NCI-H524 (cell line): ENCODE data around the gene EMP2.
"Not testable (repeated sequence)": the region's sequence is repeated elsewhere in the genome, so short reads cannot be mapped to it uniquely, and the experiment has no call there.

Source experiments
- DNase-seq, 2 experiments: peaks; one replicate each; lab custom pipeline; 2025; lab: John Stamatoyannopoulos, UW

EMP2 gene

DNA sequence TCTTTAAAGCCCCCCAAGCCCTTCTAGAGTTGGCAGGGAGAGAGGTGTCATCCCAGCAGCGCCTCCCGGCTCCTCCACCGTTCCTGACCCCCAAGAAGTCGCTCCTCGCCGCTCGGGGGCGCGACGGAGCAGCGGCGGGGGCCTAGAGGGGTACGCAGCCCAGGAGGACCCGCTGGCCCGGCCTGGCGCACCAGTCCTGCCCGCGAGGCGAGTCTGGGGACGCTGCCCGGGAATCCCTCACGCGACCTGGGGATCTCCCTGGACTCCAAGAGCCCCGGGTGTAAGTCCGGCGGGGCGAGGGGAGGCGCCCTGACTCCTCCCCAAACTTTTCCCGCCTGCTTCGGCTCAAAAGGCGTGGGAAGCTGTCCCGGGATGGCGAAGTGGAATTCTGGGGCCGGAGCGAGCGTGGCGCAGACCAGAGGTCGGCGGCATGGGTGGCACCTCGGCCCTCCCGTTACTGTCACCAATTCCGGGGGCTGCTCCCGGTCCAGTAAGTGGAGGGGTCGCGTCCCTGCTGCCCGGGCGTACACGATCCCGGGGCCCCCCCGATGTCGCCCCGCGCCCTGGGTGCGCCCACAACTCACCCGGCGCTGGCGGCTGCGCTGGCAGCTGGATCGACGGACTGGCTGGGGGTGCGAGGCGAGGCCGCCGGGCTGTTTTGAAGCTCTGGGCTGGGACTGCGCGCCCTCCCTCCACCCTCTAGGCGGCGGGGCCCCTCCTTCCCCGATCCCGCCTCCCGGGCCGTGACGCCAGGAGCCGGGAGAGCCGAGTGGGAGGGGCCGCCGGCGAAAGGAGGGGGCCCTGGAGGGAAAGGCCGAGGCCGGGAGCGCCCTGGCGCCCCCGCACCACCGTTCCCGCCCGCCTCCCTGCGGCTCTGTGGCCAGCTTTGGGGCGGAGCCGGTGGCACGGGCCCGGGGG lies at the start of gene EMP2:
Gene EMP2, minus strand, starts transcription at position 634 of the 918 bp plus-strand sequence. CDS start 32,981 bp downstream, outside the sequence.
- DNase-seq: peak; percentile 76 to 81

DNA sequence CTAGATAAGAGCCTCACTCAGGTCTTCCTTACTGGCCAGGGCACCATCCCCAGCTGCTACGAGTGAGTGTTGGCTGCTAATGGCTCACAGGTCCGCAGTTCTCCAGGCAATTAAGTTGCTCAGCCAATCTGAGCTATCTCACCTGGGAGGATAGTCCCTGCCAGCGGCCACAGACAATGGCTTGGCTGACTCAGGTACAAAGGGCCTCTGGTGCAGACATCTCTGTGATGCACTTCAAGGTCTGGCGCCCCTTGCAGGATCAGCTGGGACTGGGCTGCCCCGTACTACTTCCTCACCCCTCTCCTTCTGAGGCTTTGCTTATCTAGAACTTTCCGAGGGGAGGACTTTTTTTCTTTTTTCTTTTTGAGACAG lies 49.2 kb upstream of the EMP2 start:
- DNase-seq: no peak

DNA sequence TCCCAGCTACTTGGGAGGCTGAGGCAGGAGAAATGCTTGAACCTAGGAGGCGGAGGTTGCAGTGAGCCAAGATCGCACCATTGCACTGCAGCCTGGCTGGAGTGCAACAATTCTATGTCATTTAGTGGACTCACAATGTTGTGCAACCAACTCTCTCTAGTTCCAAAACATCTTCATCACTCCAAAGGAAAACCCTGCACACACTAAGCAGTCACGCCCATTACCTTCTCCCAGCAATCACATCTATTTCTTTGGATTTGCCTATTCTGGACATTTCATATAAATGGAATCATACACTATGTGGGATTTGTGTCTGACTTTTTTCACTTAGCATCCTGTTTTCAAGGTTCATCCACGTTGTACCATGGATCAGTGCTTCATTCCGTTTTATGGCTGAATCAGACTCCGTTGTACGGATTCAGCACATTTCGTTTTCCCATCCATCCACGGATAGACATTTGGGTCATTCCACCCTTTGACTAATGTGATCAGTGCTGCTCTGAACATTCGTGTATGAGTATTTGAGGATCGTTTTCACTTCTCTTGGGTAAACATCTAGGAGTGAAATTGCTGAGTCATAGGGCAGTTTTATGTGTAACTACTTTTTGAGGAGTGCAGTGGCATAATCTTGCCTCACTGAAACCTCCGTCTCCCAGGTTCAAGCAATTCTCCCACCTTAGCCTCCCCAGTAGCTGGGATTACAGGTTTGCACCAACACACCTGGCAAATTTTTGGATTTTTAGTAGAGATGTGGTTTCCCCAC lies 45.4 kb upstream of the EMP2 start:
- no peak for DNase-seq

DNA sequence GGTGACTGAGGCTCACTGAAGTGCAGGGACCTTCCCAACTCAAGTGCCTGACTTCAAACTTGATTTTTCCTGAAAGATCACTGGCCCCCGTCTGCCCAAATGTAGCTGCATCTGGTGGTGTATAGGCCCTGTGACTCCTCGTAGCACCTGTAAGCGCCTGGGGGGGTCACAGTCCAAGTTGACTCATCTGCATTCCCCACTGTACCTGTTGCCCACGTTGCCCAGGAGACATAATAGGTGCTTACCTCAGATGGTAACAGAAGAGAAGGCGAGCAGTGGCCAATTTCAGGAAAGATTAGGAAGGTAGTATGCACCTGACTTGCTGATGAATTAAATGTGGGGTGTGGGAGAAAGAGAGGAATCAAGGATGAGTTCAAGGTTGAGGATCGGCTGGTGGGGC lies 44.1 kb upstream of the EMP2 start:
- DNase-seq: no peak

GRCh38 chr16:10623059-10623458 lies 42.7 kb upstream of the EMP2 start:
- no peak for DNase-seq

GRCh38 chr16:10622036-10622921 lies 41.9 kb upstream of the EMP2 start:
- DNase-seq: peak; percentile 93 to 97

DNA sequence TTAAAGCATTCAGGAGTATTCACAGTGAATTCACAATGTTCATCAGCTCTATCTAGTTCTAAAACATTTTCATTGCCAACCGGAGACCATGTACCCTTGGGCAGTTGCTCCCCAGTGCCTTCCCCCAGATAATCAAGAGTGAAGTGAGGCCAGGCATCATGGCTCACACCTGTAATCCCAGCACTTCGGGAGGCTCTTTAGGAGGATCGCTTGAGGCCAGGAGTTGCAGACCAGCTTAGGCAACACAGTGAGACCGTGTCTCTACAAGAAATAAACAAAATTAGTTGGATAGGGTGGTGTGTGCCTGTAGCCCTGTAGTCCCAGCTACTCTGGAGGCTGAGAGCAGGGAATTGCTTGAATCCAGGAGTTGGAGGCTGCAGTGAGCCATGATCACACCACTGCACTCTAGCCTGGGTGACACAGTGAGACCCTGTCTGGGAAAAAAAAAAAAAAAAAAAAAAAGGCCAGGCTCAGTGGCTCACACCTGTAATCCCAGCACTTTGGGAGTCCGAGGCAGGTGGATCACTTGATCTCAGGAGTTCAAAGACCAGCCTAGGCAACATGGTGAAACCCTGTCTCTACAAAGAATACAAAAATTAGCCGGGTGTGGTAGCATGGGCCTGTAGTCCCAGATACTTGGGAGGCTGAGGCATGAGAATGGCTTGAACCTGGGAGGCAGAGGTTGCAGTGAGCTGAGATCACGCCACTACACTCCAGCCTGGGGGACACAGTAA lies 41.0 kb upstream of the EMP2 start:
- not testable (repeated sequence) for DNase-seq

GRCh38 chr16:10620120-10620519 lies 39.7 kb upstream of the EMP2 start:
- DNase-seq: no peak

- no peak for DNase-seq
Observed at GRCh38 chr16:10619271-10619849, 39.0 kb upstream of the EMP2 start.

- DNase-seq: no peak
Observed at GRCh38 chr16:10618710-10619209, 38.4 kb upstream of the EMP2 start.

GRCh38 chr16:10617662-10618420 lies 37.4 kb upstream of the EMP2 start:
- DNase-seq: no peak

- DNase-seq: peak; percentile 32 to 47
Observed at GRCh38 chr16:10616756-10617640, 36.6 kb upstream of the EMP2 start.

DNA sequence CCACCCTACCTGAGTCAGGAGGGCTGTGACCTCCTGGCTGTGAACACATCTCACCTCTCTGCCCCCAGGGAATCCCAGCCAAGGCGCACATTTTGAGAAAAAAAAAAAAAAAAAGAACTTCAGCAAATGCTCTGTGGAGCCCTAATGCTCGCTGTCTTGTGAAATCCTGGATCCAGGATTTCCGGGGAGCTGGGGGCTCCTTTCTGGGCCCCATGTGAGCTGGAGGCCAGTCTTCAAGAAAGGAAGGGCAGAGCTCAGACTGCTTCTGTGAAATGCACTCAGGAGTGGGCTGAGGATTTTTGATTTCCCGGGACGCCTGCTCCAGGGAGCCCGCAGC lies 36.0 kb upstream of the EMP2 start:
- no peak for DNase-seq

DNA sequence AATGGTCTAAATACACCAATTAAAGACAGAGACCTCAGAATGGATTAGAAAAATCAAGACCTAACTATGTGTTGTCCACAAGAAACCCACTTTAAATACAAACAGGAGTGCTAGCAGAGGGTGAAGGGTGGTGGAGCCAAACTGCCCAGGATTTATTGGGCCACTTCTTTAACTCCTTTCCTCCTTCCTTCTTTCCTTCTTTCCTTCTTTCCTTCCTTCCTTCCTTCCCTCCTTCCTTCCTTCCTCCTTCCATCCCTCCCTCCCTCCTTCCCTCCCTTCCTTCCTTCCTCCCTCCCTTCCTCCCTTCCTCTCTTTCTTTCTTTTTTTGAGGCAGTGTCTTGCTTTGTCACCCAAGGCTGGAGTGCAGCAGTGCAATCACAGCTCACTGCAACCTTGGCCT lies 34.3 kb upstream of the EMP2 start:
- DNase-seq: no peak

DNA sequence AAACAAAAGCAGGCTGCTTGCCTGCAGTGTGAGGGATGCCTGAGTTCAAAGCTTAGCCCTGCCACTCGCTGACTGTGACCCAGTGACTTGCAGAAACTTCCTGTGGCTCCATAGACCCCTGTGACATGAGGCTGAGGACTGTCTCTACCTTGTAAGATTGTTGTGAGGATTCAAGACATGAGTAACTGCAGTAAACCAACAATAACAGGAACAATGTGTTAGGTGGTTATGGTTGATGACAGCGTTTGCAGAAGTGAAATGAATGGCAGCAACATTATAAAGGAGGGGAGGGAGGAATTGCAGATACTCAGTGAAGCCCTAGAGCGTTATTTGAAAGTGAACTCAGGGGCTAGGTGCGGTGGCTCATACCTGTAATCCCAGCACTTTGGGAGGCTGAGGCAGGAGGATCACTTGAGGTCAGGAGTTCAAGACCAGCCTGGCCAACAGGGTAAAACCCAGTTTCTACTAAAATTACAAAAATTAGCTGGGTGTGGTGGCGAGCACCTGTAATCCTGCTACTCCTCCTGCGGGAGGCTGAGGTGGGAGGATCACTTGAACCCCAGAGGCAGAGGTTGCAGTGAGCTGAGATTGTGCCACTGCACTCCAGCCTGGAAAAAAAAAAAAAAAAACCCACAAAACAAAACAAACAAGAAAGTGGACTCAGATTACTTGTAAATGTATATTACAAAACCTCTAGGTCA lies 33.5 kb upstream of the EMP2 start:
- DNase-seq: no peak

DNA sequence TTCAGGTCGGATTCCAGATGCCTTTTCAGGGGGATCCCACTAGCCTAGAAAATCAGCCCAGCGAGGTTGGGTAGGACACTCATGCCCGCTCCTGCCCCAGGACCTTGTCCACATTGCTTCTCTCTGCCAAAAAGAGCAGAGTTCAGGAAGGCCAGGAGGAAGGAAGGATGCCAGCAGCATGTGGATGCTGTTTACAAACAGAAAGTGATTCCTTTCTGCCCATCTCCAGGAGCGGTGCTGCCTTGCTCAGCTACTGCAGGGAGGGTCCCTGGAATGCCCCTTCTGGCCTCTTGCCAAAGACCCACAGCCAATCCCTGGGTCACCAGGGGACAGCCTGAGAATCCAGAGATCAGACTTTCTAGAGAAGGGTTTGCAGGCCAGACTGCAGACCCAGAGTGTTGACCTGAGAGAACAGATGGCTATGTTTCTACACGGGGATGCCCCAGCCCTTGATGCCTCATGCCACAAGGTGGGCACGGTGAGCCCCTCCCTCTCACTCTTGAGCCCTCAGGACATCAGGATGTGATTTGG lies 32.3 kb upstream of the EMP2 start:
- DNase-seq: peak; percentile 44 to 63

DNA sequence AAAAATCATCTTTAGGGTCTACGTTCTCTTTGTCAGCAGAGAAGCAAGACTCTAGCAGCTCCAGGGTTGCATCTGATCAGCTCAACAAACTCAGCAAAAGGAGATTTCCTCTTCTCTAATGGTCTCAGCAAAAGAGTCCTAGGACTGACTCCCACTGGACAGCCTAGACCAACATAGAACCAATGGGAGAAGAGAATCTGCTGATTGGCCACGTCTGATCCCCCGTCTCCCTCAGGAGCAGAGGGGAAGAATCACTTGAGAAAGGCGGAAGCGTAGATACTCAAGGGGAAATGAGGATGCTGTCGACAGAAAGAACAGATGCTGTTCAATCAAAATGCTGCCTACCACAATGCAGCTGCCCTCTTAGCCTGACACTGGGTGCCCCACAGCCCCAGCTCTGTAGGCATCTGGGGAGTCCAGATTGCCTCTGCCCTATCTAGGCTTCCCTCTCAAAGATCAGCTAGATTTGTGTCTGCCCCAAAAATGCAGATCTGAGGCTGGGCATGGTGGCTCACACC lies 31.5 kb upstream of the EMP2 start:
- DNase-seq: peak; percentile 96 to 99
